ENCODE results near the gene SLC9A3. TPM values are rescaled to one million over a fixed set of nuclear protein-coding genes. Genes with fewer than 3 reads are reported as not detected.

SLC9A3 gene
- total RNA-seq, 1 experiment from 2014 or later, result 0.85 TPM

DNA sequence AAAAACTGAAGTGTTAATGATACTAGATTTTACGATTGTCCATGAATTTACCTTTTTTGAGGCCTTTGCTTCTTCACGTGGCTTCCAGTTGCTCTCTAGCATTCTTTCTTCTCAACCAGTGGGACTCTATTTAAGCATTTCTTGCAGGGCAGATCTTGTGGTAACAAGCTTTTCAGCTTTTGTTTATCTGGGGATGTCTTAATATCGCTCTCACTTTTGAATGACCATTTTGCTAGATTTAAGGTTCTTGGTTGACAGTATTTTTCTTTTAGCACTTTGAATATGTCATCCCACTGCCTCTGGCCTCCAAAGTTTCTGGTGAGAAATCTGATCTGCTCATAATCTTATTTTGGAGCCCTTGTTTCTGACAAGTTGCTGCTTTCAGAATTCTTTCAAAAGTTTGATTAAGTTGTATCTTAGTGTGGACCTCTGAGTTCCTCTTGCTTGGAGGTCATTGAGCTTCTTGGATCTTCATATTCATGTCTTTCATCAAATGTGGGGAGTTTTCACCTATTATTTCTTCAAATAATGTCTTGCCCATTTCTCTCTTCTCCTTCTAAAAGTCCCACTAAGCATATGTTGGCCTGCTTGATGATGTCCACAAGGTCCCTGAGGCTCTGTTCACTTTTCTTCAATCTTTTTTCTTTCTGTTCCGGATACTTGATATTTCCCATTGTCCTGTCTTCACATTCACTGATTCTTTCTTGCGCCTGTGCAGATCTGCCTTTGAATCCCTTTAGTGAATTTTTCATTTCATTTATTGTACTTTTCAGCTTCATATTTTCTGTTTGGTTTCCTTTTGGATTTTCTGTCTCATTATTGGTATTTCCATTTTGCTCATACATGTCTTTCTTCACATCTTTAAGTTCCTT is 72.4 kb downstream of the SLC9A3 start:
- Histone ChIP-seq H4K20me1 (ENCODE audit: control insufficient read depth, insufficient read depth, insufficient read length) (no peaks in the 10 kb centered on the region), H3T11ph (ENCODE audit: low read length) (no peak overlapping the region), H2AK5ac (ENCODE audit: insufficient read length, low read length) (no peak overlapping the region), H2BK5ac (ENCODE audit: insufficient read length, low read length) (no peak overlapping the region), H3K14ac (ENCODE audit: insufficient read depth, low read length) (no peak overlapping the region), H2BK15ac (ENCODE audit: low read depth, low read length) (no peak overlapping the region), H3K18ac (ENCODE audit: insufficient read length, low read depth, low read length) (no peak overlapping the region), H3K56ac (ENCODE audit: insufficient read length, low read depth, low read length) (no peak overlapping the region), H3K79me1 (ENCODE audit: insufficient read depth, low read depth, low read length, poor library complexity, severe bottlenecking) (no peaks in the 10 kb centered on the region), H3K9me3 (ENCODE audit: control insufficient read depth, low read depth, low read length) (no peaks in the 10 kb centered on the region), H2AFZ (ENCODE audit: low read length) (no peak overlapping the region), H3K27me3 (ENCODE audit: insufficient read depth, low read length) (no peaks in the 10 kb centered on the region), H3K4ac (ENCODE audit: low read depth, low read length) (no peak overlapping the region), H3K9ac (ENCODE audit: extremely low read depth, insufficient read length, low read length) (no peak overlapping the region), H4K91ac (ENCODE audit: insufficient read length, low read depth, low read length) (no peak overlapping the region), H4K5ac (ENCODE audit: insufficient read length, low read depth, low read length) (no peak overlapping the region), H3K4me2 (ENCODE audit: insufficient read depth, insufficient read length, low read length) (no peak overlapping the region), H3K79me2 (ENCODE audit: insufficient read depth, low read length) (no peaks in the 10 kb centered on the region), H3K23ac (ENCODE audit: insufficient read length, low read depth, low read length) (no peak overlapping the region), H3K4me1 (ENCODE audit: insufficient read depth, low read length) (no peaks in the 10 kb centered on the region; the same call in 1 of the 2 replicates), H2BK20ac (ENCODE audit: low read depth, low read length, poor library complexity, severe bottlenecking) (no peak overlapping the region), H2BK120ac (ENCODE audit: low read depth, low read length, poor library complexity, severe bottlenecking) (no peak overlapping the region), H2BK12ac (ENCODE audit: insufficient read length, low read depth, low read length) (no peak overlapping the region), H3K23me2 (ENCODE audit: insufficient read length, low read depth, low read length, poor library complexity, severe bottlenecking) (no peaks in the 10 kb centered on the region), H4K8ac (replicated peaks; ENCODE audit: insufficient read length, low read depth, low read length) (no peak overlapping the region), H3K27ac (ENCODE audit: insufficient read length, low read depth, low read length) (no peak overlapping the region)
- Mint-ChIP-seq H3K27ac (no peak overlapping the region), H3K9me3 (peaks cover 10 to 16% of the 10 kb centered on the region in 2 experiments), H3K4me3 (no peak overlapping the region), H3K27me3 (ENCODE audit: low read depth) (no peaks in the 10 kb centered on the region), H3K36me3 (ENCODE audit: insufficient read depth in 1 of 3, low read depth in 3 of 3) (peaks cover 70 to 89% (median 88%) of the 10 kb centered on the region in 3 experiments), H3K4me1 (peaks cover 13% of the 10 kb centered on the region in 2 experiments)
- no CpG with 5 or more reads among the region's 5 CpGs for WGBS (ENCODE audit: extremely low coverage, insufficient read length, low lambda C conversion rate)
- no peak for TF ChIP-seq CTCF (conservative IDR thresholded peaks at IDR 0.05)
- DNase-seq, result no peak

Data from H9 (cell line).